HFFc6 (cell line): ENCODE data around the gene RGS1. TPM values are rescaled to one million over a fixed set of nuclear protein-coding genes. Genes with fewer than 3 reads are reported as not detected.
A peak's percentile ranks its signal among the peaks of the same experiment; 100 is the strongest.

Experiments used
- DNase-seq: peaks from one replicate; pipeline ENCODE4 v3.0.0-alpha.2; 2018
- H3K27ac Mint-ChIP-seq: 2 replicates; pipeline ENCODE4 v1.8.0; 2020; ENCODE audit warnings: mild to moderate bottlenecking, mixed read lengths
- H3K27me3 Mint-ChIP-seq: 2 replicates; pipeline ENCODE4 v1.8.0; 2021; ENCODE audit warnings: mild to moderate bottlenecking, moderate library complexity, mixed read lengths; ENCODE audit not compliant: insufficient read depth
- H3K36me3 Mint-ChIP-seq: 2 replicates; pipeline ENCODE4 v1.8.0; 2021; ENCODE audit warnings: low read depth, mixed read lengths
- H3K4me1 Mint-ChIP-seq: 2 replicates; pipeline ENCODE4 v1.8.0; 2020; ENCODE audit warnings: low read depth, mixed read lengths
- H3K4me3 Mint-ChIP-seq: 2 replicates; pipeline ENCODE4 v1.8.0; 2020; ENCODE audit warnings: mild to moderate bottlenecking, moderate library complexity, mixed read lengths
- H3K9me3 Mint-ChIP-seq: 2 replicates; pipeline ENCODE4 v1.8.0; 2020; ENCODE audit warnings: mild to moderate bottlenecking, mixed read lengths
- total RNA-seq, 6 experiments: library from RNA; stranded (reverse); fragmentation: NEBNext Ultra II Directional; extraction: Animal tissue kit (Norgen Biotek cat#: 25700); gene quantifications; 2 replicates in 1 of 6; 3 replicates in 5 of 6; pipeline ENCODE4 v1.2.3, GENCODE V29; 2021
- TF ChIP-seq, protein P1 (sequence below): fragments of 200-600 bp; sonication (generic); IDR thresholded peaks from 2 replicates; pipeline ENCODE4 v1.5.0; 2021; ENCODE audit warnings: antibody characterized with exemption, mild to moderate bottlenecking

RGS1 gene
- total RNA-seq, 6 experiments from 2014 or later, result not detected

DNA sequence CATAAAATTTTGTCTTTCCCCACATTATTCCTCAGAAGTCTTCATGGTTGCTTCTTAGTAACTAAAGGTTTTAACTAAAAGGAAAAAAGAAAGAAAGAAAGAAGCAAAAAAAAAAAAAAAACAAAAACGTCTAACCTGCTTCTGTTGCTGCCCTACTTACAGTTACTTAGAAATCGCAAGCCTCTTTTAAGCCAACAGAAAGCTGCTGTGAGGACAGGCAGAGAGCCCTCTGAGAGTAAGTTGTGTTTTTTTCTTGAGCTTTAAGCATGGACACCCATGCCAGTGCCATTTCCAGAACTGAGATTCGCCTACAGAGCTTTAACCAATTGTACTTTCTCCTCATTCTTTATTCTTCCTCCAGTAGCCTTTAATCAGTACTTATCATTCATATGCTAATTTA lies 25.6 kb upstream of the RGS1 start:
- no peaks in the 10 kb centered on the region for H3K9me3 Mint-ChIP-seq
- TF ChIP-seq, protein P1, sequence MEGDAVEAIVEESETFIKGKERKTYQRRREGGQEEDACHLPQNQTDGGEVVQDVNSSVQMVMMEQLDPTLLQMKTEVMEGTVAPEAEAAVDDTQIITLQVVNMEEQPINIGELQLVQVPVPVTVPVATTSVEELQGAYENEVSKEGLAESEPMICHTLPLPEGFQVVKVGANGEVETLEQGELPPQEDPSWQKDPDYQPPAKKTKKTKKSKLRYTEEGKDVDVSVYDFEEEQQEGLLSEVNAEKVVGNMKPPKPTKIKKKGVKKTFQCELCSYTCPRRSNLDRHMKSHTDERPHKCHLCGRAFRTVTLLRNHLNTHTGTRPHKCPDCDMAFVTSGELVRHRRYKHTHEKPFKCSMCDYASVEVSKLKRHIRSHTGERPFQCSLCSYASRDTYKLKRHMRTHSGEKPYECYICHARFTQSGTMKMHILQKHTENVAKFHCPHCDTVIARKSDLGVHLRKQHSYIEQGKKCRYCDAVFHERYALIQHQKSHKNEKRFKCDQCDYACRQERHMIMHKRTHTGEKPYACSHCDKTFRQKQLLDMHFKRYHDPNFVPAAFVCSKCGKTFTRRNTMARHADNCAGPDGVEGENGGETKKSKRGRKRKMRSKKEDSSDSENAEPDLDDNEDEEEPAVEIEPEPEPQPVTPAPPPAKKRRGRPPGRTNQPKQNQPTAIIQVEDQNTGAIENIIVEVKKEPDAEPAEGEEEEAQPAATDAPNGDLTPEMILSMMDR, result no peak
- peak overlapping the region; percentile 88 for H3K27ac Mint-ChIP-seq
- H3K36me3 Mint-ChIP-seq, result no peaks in the 10 kb centered on the region; the same call in 1 of the 2 replicates
- no peak for DNase-seq
- H3K4me3 Mint-ChIP-seq, result no peak overlapping the region; the same call in 1 of the 2 replicates
- no peaks in the 10 kb centered on the region for H3K27me3 Mint-ChIP-seq
- H3K4me1 Mint-ChIP-seq, result peaks cover 63% of the 10 kb centered on the region

DNA sequence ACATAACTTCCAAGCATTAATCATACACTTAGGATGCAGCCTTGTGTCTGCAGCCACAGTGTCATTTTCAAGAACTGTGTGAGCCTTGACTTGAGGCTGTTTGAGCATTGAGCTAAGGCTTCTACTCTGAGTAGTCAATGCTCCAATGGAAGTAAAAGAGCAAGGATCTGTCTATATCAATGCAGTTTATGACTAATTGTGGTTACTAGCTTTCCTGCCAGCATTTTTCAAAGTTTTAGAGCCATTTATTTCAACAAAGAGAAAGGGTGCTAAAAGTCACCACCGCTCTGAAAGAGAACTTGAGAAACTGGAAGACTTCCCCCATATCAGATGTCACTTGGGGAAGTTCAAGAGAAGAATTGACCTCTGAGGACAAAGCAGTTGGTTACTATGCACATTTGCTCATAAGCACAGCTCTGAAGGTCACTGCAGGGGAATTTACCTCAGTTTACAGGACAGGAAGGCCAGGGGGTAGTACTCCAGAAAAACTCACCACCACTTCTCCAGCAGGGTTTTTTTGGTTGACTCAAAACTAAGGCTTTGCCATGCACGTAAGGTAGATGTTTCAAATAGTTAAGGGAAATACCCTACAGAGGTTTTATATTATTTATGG lies 24.5 kb upstream of the RGS1 start:
- peak; percentile 91 for DNase-seq
- H3K9me3 Mint-ChIP-seq, result no peaks in the 10 kb centered on the region
- H3K4me1 Mint-ChIP-seq, result peaks cover 62% of the 10 kb centered on the region

DNA sequence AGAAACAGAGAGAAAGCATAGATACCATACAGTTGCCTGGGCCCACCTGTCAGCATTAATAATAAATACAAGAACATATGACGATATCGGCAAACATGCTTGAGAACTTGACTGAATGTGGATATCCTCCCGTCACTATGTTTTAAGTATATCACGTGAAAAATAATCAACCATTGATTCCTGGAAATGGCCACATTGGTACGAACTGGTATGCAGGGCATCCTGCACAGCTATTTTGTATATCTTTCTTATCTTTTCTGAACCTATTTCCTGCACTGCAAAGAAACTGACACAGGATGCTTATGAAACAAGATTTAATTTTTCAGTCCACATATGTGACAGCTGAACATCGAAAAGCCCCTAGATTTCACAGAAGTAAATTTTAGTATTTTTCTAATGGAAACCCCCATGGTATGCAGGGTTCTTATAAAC lies 22.8 kb upstream of the RGS1 start:
- Mint-ChIP-seq H3K9me3 (no peaks in the 10 kb centered on the region), H3K36me3 (no peaks in the 10 kb centered on the region), H3K4me3 (no peak overlapping the region), H3K4me1 (peaks cover 71% of the 10 kb centered on the region), H3K27me3 (no peaks in the 10 kb centered on the region), H3K27ac (no peak overlapping the region)
- DNase-seq, result no peak
- TF ChIP-seq, protein P1, result no peak

More for the DNA sequence above, 24.5 kb upstream of the RGS1 start:
- TF ChIP-seq, protein P1, result no peak
- H3K36me3 Mint-ChIP-seq, result no peaks in the 10 kb centered on the region; the same call in 1 of the 2 replicates
- peak overlapping the region; percentile 65 for H3K4me3 Mint-ChIP-seq
- H3K27ac Mint-ChIP-seq, result peak overlapping the region; percentile 88
- H3K27me3 Mint-ChIP-seq, result no peaks in the 10 kb centered on the region

DNA sequence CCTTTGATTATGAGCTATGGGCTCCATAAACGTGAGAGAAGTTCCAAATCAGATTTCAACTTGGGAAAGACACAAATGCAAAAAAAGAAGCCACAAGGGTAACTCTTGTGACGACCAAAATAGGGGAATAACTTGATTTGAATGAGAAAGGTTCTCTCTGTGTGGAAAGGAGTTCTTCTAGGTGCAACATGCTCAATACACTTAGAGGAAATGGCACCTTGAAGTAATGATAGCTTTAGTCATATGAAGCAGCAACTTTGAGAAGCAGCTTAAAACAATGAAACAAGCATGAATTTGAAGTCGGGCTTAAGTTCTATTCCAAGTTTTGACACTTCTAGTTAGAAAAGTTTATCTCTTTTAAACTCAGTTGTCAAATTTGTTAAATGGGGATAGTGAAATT lies 21.8 kb upstream of the RGS1 start:
- Mint-ChIP-seq H3K27ac (no peak overlapping the region), H3K27me3 (no peaks in the 10 kb centered on the region), H3K4me3 (no peak overlapping the region), H3K36me3 (no peaks in the 10 kb centered on the region), H3K4me1 (peaks cover 80% of the 10 kb centered on the region), H3K9me3 (no peaks in the 10 kb centered on the region)
- no peak for DNase-seq
- TF ChIP-seq, protein P1, result no peak

DNA sequence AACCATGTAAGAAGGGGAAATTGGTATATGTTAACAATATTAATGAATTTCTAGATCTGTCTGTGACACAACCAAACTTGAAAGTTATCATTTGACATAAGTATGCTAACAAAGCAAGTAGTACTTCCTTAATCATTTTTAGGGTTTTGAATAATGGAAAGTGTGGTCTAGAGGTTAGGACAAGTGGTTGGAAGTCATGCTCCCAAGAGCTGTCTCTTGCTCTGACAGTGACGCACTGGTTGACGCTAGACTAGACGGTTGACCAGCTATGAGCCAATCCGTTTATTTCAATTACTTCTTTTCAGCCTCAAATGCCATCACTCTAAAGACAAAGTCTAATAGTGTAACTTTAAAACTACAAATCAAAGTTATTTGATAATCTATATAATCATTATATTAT lies 20.7 kb upstream of the RGS1 start:
- no peaks in the 10 kb centered on the region for H3K9me3 Mint-ChIP-seq
- DNase-seq, result no peak
- TF ChIP-seq, protein P1, result no peak
- no peak overlapping the region for H3K27ac Mint-ChIP-seq
- no peaks in the 10 kb centered on the region for H3K27me3 Mint-ChIP-seq
- no peak overlapping the region for H3K4me3 Mint-ChIP-seq
- H3K36me3 Mint-ChIP-seq, result no peaks in the 10 kb centered on the region
- H3K4me1 Mint-ChIP-seq, result peaks cover 86% of the 10 kb centered on the region
